Uterus (tissue), 2 donors: ENCODE results near the gene OSBPL1A.
"Not testable (repeated sequence)": the region's sequence is repeated elsewhere in the genome, so short reads cannot be mapped to it uniquely, and the experiment has no call there.

ENCODE experiments used
- POLR2A ChIP-seq, 2 donors: fragments of 450-650 bp; IDR thresholded peaks; one replicate each; pipeline ENCODE4 v1.6.1; 2016; ENCODE audit warnings: antibody characterized with exemption in 2 of 2, mild to moderate bottlenecking in 1 of 2, moderate library complexity in 1 of 2
- TF ChIP-seq, protein P1 (sequence below), 4 experiments: fragments of 200-600 bp in 2 of 4; fragments of 450-650 bp in 2 of 4; sonication (generic) in 2 of 4; IDR thresholded peaks; one replicate each; pipeline ENCODE4 v1.5.1; 2016 to 2019; ENCODE audit warnings: antibody characterized with exemption in 4 of 4, mild to moderate bottlenecking in 2 of 4, moderate library complexity in 1 of 4

DNA sequence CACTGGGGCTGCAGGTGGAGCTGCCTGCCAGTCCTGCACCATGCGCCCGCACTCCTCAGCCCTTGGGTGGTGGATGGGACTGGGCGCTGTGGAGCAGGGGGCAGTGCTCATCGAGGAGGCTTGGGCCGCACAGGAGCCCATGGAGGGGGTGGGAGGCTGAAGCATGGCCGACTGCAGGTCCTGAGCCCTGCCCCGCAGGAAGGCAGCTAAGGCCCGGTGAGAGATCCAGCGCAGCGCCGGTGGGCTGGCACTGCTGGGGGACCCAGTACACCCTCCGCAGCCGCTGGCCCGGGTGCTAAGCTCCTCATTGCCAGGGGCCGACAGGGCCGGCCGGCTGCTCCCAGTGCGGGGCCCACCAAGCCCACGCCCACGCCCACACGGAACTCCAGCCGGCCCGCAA lies 21.1 kb downstream of the OSBPL1A start:
- TF ChIP-seq, protein P1, sequence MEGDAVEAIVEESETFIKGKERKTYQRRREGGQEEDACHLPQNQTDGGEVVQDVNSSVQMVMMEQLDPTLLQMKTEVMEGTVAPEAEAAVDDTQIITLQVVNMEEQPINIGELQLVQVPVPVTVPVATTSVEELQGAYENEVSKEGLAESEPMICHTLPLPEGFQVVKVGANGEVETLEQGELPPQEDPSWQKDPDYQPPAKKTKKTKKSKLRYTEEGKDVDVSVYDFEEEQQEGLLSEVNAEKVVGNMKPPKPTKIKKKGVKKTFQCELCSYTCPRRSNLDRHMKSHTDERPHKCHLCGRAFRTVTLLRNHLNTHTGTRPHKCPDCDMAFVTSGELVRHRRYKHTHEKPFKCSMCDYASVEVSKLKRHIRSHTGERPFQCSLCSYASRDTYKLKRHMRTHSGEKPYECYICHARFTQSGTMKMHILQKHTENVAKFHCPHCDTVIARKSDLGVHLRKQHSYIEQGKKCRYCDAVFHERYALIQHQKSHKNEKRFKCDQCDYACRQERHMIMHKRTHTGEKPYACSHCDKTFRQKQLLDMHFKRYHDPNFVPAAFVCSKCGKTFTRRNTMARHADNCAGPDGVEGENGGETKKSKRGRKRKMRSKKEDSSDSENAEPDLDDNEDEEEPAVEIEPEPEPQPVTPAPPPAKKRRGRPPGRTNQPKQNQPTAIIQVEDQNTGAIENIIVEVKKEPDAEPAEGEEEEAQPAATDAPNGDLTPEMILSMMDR (IDR thresholded peaks at IDR 0.05) = not testable (repeated sequence)
- not testable (repeated sequence) for TF ChIP-seq POLR2A (IDR thresholded peaks at IDR 0.05)
